GM21381 (cell line): ENCODE data around the gene ITGB5.
"Not testable (repeated sequence)": the region's sequence is repeated elsewhere in the genome, so short reads cannot be mapped to it uniquely, and the experiment has no call there.

Experiments used
- ATAC-seq: cut with Tn5 transposase; IDR thresholded peaks from one replicate; pipeline ENCODE4 v1.9.1; 2021; ENCODE audit warnings: mild to moderate bottlenecking, moderate library complexity; ENCODE audit not compliant: unreplicated experiment

Gene ITGB5

DNA sequence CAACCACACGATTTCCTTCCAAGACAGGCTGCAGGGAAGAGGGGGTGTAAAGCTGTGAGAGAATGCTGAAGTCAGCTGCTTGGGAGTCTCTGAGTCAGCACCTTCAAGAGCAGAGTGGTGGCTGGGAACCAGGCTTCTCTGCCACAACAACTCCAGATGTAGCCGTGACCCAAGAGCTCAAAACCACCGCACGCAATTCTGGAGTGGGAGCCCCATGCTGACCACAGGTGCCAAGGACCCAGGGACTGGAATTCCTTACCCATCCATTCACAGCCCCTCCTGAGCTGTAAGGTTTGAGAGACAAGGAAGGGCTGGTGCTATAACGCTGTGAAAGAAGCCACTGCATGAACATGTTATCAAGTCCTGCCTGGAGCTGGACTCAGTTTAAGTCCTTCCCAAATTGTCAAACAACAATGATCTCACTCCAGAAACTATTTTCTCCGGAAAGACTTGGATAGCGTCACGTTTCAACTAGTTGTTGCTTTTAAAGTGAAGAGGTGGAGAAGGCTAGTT lies 95.5 kb downstream of the ITGB5 start:
- ATAC-seq: no peak

DNA sequence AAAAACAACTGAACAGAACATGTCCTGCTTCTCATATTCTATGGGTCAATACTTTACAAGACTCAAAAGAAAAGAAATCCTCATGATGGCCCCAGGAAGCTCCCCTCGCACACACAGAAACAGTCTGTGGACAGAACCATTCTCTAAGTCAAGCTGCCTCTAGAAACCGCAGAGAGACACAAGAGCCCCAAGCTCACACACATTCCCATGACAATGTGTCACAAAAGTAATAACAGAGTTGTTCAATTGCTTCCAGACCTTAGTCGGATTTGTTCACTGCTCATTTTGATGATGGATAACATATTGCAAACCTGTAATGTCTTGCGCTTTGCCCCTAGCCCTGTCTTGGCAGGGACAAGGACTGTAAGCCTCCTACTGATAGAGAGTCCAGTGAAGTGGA lies 96.0 kb downstream of the ITGB5 start:
- no peak for ATAC-seq

DNA sequence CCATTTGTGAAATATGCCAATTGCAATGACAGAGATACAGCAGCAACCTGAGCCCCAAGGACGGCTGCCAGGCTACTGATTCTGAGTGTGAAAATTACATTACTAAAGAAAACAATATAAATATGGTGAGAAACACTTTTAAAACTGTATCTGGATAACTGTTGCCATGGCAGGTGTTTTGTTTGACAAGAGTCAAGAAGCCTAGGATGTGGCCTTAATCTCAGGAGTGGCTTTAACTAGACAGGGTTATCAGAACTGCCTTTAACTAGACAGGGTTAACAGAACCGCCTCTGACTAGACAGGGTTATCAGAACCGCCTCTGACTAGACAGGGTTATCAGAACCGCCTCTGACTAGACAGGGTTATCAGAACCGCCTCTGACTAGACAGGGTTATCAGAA lies 98.1 kb downstream of the ITGB5 start:
- not testable (repeated sequence) for ATAC-seq

DNA sequence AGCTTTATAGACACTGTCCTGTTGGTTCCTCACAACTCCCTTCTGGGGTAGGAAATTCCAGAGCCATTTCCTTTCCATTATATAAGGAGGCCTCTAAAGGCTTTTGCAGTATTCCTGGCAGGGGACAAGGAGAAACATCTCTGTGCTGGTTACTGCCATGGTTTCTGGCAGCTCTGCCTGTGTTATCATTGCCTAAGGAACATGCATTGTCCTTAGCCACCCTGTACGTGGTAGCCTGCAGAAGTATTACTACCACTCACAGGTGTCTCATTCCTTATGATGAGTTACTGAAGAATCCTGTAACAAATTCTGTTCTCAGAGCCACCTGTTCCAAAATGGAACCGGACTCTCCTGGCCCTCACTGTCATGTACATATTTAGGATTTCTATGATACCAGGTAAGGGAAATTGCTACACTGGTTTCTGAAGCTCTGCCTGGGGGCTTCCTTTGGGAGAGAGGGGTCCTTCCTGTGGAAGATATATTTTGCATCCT lies 98.9 kb downstream of the ITGB5 start:
- ATAC-seq: no peak

DNA sequence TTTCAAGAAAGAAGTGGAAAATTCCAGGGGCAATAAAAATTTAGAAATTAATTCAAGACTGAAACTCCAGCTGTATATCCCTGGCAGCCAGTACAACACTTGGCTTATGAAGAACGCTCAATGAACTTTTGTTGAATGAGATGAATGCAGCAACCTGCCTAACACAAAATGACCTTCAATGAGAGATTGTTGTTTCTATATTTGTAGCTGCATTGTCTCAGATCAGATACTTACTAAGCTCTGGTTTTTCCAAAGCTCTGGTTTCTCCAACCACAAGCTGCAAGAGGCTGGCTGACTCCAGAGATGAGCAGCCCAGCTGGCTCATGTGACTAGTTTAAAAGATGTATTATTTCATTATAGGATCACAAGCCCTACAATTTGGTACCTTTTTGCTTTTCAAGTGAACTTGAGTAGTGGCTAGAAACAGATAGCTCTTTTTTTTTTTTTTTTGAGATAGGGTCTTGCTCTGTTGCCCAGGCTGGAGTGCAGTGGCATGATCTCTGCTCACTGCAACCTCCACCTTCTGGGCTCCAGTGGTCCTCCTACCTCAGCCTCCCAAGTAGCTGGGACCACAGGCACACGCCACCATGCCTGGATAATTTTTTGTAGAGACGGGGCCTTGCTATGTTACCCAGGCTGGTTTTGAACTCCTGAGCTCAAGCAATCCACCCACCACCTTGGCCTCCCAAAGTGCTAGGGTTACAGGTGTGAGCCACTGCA lies 99.5 kb downstream of the ITGB5 start:
- ATAC-seq: no peak

DNA sequence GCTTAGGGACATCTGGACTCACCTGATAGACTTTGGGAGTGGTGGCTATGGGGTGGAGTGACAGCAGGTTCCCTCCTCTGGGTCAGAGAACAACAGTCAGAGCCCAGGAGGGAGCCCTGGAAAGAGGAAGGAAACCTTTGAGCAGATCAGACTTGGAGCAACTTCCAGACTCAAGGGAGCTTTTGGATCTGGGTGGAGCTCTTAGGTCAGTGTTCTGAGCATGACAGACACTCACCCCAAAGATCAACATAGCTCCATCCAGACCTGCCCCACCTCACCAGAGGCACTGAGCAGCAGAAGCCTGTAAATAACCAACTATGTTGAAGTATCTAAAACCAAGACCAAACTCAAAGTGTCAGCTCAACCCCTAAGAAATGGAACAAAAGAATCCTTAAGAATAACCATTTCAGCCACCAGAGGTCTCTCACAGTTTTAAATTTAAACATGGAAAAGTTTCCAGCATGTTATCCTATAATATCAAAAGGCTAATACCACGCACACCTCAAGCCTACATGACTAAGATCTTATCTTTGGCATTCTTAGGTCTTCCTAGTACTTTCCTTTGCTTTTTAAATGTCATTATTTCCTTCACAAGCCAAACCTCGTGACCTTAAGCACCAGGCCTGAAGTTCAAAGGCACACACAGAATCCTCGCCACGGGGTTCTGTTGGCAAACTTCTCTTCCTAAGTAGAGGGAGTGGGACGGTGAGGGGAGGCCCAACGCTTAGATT lies 100.5 kb downstream of the ITGB5 start:
- ATAC-seq: no peak

DNA sequence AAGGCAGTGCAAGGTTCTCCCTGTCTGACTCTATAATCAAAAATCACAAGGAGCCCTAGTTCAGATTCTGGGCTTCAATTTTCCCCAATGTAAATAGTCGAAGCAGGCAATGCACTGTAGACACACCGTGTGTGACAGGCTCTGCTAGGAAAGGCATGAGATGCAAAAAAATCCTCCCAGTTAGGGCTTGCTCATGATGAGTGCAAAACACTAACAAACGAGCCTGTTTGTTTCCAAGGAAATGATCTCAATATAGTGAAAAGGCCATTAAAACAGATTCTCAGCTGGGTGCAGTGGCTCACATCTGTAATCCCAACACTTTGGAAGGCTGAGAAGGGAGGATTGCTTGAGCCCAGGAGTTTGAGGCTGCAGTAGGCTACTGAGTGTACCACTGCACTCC lies 101.2 kb downstream of the ITGB5 start:
- no peak for ATAC-seq

DNA sequence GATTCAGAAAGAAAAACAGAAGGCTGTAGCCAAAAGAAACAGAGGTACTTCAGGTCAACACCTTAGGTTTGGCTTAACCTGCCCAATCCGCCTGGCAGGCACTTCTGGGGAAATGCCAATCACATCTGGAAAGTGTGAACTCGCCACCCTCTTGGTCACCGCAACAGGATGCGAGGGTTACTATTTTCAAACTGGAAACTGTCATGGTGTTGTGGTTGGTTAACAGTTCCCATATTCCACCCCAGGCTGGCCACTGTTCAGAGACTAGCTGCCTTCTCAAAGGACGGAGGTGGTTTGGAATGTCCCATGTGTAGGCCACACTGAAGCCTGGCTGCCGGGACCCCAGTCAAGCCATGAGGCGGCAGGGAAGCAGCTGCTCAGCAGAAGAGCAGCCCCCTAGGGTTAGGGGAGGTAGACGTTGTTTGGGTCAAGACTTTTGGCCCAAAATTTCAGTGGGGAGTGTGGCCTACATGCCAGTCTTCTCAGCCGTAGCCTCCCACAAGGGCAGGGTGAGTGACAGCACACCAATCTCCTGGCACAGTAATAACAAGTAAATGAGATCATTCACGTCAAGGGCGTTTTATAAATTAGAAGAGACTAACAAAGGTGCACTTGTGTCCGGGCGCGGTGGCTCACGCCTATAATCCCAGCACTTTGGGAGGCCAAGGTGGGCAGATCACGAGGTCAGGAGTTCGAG lies 102.3 kb downstream of the ITGB5 start:
- peak; percentile 57 for ATAC-seq

DNA sequence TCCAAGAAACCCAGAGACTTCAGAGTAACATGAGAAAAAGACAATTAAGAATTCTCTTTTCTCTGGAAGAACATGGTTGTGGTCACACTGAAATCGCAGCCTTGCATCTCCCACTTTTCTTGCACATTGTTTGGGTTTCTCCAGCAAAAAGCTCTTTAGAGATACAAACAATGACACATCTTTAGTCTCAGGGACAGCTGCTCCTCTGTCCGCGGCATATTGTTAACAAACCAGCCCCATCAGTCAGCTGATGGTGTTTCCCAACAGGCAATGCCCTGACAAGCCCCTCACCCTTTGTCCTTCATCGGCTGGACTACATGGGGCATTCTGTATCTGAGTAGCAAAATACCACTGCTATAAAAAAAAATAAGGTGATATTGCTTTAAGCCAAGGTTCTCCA lies 103.5 kb downstream of the ITGB5 start:
- ATAC-seq: no peak

DNA sequence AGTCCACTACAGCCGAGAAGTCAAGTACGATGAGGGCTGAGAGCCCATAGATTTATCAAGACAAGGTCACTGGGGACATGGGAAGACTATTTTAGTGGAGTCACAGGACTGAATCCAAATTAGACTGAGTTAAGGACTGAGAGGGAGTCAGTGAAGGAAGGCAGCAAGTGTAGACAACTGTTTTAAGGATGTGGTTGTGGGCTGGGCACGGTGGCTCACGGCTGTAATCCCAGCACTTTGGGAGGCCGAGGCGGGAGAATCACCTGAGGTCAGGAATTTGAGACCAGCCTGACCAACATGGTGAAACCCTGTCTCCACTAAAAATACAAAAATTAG lies 104.8 kb downstream of the ITGB5 start:
- not testable (repeated sequence) for ATAC-seq

DNA sequence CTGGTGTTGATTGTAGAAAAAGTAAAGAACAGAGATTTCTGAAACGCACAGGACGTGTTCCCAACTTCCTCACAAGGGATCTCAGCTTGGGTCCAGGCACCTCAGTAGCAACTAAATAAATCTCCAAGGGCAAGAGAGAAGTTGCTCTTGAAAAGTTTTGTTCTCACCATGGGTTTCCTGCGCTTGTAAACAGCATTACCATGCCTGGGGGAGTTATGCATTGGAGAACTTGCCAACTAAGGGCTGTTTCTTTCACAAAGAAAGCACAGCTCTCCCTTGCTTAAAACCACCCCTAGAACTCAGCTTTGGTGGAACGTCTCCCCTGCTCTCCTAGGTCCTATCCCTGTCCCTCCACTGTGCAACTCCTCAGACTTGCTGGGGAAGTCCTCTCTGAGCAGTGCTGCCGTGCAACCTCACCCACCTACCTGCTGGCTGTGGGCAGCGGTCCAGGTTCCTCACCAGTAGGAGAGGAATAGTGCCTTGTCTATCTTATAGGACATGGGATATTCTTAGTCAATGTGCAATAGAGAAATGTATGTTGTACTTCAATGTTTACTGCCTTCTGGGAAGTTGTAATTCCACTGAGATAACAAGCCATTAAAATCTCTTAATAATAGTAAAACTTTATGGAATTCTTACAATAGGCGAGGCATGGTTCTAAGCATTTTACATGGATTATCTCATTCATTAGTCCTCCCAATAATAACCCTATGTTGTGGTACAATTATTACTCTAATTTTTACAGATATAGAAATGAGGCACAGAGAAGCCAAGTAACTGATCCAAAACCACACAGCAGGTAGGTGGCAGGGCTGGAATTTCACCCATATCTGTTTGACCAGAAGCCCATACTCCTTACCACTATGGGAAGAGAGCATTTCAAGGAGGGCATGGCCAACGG lies 105.4 kb downstream of the ITGB5 start:
- ATAC-seq: no peak

DNA sequence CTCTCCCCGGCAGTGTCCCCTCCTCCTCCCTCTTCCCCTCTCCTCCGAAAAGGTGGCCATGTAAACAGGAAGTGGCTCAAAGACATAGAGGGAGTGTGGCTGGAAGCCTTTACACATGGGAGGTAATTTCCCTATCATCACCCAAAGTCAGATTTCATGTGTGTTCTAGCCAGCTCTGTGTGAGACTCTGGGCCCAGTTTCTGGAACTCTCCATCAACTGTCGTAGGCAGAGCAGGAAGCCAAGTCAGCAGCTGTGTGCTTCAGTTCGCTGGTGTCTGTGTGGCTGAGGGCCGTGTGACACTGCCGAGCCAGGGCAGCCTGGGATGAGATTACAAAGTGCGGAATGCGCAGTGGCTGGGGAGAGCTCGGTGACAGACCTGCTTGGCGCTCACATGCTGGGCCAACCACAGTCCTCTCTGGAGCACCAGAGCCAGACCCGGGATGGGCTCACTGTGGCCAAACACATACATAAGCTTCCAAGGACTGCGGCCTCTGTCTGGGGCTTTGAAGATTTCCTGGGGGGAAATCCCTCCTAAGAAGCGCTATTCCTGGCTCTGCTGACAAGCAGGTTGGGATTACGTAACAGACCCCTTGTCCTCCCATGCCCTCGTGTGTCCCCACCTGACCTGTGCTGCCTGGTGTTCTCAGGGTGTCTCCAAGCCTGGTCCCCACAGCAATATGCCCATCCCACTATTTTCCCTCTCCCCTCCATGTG lies 106.2 kb downstream of the ITGB5 start:
- no peak for ATAC-seq

DNA sequence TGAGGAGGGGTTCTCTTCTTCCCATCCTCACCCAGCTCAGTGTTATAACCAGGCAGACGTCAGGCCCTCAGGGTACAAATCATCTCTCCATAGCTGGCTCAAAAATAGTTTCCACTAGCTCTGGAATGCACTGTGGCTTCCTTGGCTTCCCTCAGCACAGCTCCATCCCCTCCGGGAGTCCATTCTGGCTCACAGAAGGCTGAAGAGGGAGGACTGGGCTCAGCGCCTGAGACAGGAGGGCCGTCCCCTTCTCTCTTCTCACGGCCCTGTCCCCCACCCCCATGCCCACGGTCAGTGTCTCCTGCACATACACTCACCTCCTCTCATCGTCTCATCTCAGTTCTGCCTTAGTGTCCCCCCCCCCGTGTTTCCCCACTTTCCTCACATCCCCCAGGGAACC lies 106.8 kb downstream of the ITGB5 start:
- ATAC-seq: no peak

DNA sequence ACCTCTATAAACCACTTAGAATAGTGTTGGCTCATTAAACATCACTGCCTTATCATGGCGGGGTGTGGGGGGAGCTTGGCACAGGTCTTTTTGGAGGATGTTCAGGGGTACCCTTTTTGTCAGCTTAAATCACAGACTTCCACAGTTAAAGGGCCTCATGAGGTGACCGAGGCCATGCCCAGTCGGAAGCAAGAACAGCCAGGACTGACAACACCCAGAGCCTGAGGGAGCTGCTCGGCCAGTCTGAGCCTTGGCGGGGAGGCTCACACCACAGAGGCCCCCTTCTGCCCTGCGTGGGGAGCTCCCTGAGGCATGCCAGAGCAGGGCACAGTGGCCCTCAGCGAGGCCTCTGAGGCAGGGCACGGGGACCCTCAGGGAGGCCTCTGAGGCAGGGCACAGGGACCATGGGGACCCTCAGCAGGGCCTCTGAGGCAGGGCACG lies 107.4 kb downstream of the ITGB5 start:
- no peak for ATAC-seq

DNA sequence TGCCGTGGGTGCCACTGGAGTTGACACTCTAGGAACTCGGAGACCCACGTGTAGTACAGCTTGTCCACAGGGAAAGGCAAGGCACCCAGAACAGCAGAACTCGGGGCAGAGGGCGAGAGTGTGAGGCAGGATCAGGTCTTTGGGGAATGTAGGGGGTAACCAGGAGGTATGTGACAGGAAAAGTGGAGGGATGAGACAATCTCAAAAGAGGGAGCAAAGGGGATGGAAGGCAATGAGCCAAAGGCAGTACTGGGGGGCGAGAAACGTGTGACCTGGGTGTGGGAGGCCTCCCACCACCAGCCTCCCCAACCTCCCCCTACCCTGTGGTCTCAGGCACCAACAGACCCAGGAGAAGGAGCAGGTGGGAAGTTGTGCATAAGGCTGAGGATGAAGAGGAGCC lies 108.0 kb downstream of the ITGB5 start:
- no peak for ATAC-seq

DNA sequence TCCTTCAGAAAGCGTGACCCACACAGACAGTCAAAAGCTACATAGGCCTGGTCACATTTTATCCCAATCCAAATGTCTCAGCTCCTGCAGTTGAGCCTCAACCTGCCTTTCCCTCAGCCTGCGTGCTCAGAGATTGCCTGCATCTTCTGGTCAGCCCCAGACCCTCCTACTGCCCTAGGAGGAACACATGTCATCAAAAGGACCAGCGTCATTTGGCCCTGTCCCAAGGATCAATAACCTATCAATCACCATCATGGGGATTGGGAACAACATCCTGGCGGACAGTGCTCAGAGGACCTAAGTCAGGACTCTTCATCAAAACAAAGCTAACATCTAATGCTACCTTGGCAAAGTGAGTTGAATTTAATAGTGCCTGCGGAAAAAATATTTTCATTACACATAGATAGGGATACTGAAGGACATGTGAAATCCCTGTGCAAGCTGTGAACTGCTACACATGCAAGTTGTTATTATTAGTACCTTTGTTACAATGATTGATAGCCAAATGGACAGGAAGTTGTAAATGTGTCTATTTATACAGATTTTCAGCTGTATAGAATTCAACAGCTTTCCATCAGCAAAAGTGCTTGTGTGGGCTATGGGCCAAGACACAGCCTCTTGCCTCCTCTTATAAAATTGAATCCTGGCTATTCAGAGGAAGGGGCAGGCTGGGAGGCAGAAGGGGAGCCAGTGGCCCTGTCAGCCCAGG lies 109.2 kb downstream of the ITGB5 start:
- ATAC-seq: no peak

DNA sequence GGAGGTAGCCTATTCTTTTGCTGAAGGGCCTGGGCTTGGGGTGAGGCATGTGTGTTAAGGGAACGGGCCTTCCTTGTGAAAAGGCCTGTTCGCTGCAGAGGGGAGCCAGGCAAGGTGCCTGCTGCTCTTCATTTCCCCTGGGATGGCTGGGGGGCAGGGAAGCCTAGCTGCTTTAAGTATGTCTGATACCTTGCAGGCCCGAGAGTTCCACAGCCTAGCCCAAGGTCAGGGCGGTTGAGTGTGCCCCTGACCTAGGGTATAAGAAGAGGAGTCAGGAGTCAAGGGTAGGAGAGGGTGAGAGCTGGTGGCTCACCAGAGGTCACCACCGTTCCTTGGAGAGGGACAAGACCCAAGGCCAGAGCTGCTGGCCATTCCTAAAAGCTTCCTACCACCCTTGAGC lies 110.3 kb downstream of the ITGB5 start:
- no peak for ATAC-seq

DNA sequence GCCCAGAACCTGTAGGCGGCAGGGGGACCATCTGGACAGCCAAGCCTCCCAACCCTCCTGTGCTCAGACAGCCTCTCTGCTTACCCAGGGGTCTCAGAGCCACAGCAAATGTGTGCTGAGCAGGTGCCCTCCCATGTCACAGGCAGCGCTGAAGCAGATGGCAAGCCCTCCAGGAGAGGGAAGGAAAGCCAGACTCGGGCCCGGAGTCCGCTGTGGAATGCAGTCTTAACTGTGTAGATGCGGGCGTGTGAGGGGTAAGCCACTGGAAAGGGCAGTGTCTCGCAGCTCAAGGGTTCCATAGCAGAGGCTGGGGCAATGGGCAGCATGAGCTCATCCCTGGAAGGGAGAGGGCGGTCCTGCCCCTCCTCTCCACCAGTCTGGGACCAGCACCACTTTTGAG lies 111.3 kb downstream of the ITGB5 start:
- ATAC-seq: no peak

DNA sequence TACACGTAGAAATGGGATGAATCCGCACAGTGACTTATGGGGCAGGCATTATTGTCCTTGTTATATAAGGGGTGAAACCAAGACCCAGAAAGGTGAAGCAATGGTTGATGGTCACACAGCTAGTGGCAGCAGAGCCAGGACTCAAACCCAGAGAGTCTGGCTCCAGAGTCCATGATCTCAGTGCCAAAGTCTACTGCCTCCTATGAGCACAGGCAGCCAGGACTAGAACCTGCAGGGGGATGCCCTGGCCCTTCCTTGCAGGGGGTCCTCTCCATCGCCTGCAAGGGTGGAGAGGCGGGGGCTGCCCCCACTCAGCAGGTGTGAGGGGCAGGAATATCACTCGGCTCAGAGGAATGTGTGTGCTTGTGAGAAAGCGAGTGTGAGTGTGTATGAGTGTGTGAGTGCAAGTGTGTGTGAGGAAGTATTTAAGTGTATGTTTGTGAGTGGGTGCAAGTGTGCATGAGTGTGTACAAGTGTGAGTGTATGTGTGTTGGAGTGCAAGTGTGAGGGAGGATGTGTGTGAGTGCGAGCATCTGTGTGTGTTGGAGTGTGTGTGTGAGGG lies 112.2 kb downstream of the ITGB5 start:
- ATAC-seq: no peak
